Suprapubic skin (tissue), 3 donors: ENCODE measurements around the gene ELP5.
A peak's percentile ranks its signal among the peaks of the same experiment; 100 is the strongest.

ENCODE experiments used
- EP300 ChIP-seq: sonication (generic); formaldehyde crosslinking; IDR thresholded peaks from one replicate; pipeline ENCODE4 v1.6.1; 2017; ENCODE audit warnings: antibody characterized with exemption
- POLR2A ChIP-seq, 2 donors: fragments of 450-650 bp; IDR thresholded peaks; one replicate each; pipeline ENCODE4 v1.6.1; 2017; ENCODE audit warnings: antibody characterized with exemption in 2 of 2, mild to moderate bottlenecking in 2 of 2, moderate library complexity in 2 of 2
- TF ChIP-seq, protein P1 (sequence below), 2 donors: fragments of 200-600 bp in 1 of 2; fragments of 450-650 bp in 1 of 2; sonication (generic) in 1 of 2; IDR thresholded peaks; one replicate each; pipeline ENCODE4 v1.5.1; 2016 to 2019; ENCODE audit warnings: antibody characterized with exemption in 2 of 2, mild to moderate bottlenecking in 1 of 2, moderate library complexity in 1 of 2

DNA sequence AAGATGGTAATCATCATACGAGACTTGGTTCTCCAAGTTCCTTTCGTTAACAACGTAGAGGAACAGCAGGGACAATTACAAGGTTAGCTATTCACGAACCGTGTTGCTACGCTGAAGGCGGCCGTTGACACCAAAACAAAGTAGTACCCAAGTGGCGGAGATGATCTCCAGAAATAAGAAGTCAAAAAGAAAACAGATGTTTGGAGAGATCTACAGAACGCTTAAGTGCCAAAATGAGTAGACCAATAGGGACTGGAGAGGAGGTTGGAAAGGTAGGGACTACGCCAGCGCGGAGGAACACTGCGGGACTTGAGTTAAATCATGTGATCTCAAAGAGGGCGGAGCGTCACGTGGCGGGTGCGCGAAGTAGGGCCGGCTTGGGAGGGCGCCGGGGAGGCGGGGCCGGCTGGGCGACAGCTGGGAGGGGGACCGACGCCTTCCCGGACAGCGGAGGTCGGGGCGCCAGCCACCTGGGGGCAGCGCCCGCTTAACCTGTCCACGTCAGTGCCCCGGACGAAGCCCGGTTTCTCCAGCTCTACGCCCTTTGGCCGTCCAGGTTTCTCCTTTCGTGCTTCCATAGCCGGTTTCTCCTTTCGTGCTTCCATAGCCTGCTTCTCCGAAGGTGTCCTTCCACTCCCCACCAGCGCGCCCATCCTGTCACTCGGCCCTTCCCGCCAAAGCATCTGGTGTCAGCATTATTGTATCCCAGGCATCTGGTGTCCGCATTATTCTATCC, 9.1 kb upstream of the ELP5 start:
- TF ChIP-seq, protein P1, sequence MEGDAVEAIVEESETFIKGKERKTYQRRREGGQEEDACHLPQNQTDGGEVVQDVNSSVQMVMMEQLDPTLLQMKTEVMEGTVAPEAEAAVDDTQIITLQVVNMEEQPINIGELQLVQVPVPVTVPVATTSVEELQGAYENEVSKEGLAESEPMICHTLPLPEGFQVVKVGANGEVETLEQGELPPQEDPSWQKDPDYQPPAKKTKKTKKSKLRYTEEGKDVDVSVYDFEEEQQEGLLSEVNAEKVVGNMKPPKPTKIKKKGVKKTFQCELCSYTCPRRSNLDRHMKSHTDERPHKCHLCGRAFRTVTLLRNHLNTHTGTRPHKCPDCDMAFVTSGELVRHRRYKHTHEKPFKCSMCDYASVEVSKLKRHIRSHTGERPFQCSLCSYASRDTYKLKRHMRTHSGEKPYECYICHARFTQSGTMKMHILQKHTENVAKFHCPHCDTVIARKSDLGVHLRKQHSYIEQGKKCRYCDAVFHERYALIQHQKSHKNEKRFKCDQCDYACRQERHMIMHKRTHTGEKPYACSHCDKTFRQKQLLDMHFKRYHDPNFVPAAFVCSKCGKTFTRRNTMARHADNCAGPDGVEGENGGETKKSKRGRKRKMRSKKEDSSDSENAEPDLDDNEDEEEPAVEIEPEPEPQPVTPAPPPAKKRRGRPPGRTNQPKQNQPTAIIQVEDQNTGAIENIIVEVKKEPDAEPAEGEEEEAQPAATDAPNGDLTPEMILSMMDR (IDR thresholded peaks at IDR 0.05), result no peak
- no peak for TF ChIP-seq EP300
- TF ChIP-seq POLR2A (IDR thresholded peaks at IDR 0.05), result peak in 1 of 2 donors; percentile 50
